ENCODE data around the gene IVD. TPM values are rescaled to one million over a fixed set of nuclear protein-coding genes. Genes with fewer than 3 reads are reported as not detected.

The IVD gene
- polyA plus RNA-seq, 1 donor from 2014 or later, result 28.6 TPM

DNA sequence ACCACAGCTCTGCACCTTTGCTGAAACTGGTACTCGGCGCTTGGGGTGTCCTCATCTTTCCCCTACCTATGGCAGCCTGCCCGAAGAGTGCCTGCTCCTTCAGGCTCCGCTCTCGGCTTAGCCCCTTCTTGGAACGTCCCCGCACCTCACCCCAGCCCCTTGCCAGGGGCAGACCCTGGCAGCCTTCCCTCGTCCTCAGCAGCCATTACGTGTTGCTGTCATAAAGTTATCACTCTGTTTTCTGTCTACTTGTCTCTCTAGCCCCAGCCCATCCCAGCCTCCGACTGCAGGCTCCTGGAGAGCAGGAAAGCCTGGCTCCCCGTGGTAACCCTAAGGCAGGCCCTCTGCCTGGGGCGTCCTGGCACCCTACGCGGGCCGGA lies 30.1 kb downstream of the IVD start:
- Histone ChIP-seq H3K9me2 (ENCODE audit: insufficient read depth, low read length) (no peaks in the 10 kb centered on the region), H2AFZ (ENCODE audit: low read depth, low read length) (no peak overlapping the region), H3K27me3 (ENCODE audit: insufficient read depth, low read depth, low read length) (peaks cover 60% of the 10 kb centered on the region), H3K9ac (ENCODE audit: low read length) (no peak overlapping the region), H3K4me2 (ENCODE audit: low read length) (no peak overlapping the region), H3F3A (ENCODE audit: insufficient read depth, low read length, poor library complexity, severe bottlenecking) (no peaks in the 10 kb centered on the region), H3K4me3 (ENCODE audit: low read length) (peak overlapping the region; percentile 53), H4K20me1 (ENCODE audit: insufficient read depth) (no peaks in the 10 kb centered on the region), H3K36me3 (ENCODE audit: insufficient read depth, low read length) (no peaks in the 10 kb centered on the region), H3K79me2 (replicated peaks; ENCODE audit: insufficient read depth, low read length) (no peaks in the 10 kb centered on the region), H3K9me3 (ENCODE audit: low read length) (no peaks in the 10 kb centered on the region), H3K27ac (ENCODE audit: low read length) (no peak overlapping the region)
- TF ChIP-seq, protein P1, sequence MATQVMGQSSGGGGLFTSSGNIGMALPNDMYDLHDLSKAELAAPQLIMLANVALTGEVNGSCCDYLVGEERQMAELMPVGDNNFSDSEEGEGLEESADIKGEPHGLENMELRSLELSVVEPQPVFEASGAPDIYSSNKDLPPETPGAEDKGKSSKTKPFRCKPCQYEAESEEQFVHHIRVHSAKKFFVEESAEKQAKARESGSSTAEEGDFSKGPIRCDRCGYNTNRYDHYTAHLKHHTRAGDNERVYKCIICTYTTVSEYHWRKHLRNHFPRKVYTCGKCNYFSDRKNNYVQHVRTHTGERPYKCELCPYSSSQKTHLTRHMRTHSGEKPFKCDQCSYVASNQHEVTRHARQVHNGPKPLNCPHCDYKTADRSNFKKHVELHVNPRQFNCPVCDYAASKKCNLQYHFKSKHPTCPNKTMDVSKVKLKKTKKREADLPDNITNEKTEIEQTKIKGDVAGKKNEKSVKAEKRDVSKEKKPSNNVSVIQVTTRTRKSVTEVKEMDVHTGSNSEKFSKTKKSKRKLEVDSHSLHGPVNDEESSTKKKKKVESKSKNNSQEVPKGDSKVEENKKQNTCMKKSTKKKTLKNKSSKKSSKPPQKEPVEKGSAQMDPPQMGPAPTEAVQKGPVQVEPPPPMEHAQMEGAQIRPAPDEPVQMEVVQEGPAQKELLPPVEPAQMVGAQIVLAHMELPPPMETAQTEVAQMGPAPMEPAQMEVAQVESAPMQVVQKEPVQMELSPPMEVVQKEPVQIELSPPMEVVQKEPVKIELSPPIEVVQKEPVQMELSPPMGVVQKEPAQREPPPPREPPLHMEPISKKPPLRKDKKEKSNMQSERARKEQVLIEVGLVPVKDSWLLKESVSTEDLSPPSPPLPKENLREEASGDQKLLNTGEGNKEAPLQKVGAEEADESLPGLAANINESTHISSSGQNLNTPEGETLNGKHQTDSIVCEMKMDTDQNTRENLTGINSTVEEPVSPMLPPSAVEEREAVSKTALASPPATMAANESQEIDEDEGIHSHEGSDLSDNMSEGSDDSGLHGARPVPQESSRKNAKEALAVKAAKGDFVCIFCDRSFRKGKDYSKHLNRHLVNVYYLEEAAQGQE (IDR thresholded peaks at IDR 0.05; ENCODE audit: borderline replicate concordance), result no peak
- TF ChIP-seq, protein P2, sequence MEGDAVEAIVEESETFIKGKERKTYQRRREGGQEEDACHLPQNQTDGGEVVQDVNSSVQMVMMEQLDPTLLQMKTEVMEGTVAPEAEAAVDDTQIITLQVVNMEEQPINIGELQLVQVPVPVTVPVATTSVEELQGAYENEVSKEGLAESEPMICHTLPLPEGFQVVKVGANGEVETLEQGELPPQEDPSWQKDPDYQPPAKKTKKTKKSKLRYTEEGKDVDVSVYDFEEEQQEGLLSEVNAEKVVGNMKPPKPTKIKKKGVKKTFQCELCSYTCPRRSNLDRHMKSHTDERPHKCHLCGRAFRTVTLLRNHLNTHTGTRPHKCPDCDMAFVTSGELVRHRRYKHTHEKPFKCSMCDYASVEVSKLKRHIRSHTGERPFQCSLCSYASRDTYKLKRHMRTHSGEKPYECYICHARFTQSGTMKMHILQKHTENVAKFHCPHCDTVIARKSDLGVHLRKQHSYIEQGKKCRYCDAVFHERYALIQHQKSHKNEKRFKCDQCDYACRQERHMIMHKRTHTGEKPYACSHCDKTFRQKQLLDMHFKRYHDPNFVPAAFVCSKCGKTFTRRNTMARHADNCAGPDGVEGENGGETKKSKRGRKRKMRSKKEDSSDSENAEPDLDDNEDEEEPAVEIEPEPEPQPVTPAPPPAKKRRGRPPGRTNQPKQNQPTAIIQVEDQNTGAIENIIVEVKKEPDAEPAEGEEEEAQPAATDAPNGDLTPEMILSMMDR (IDR thresholded peaks at IDR 0.05; ENCODE audit: poor library complexity, severe bottlenecking), result no peak
- TF ChIP-seq TAF1 (IDR thresholded peaks at IDR 0.05; ENCODE audit: low read depth) (no peak), EZH2 (IDR thresholded peaks at IDR 0.05; ENCODE audit: borderline replicate concordance, insufficient read depth, low read length, poor library complexity, severe bottlenecking) (no peak), MXI1 (conservative IDR thresholded peaks at IDR 0.05; ENCODE audit: poor library complexity, severe bottlenecking) (no peak), RAD21 (conservative IDR thresholded peaks at IDR 0.05) (no peak), SMC3 (conservative IDR thresholded peaks at IDR 0.05; ENCODE audit: poor library complexity) (no peak), EP300 (conservative IDR thresholded peaks at IDR 0.05; ENCODE audit: poor library complexity, severe bottlenecking) (no peak), POLR2AphosphoS5 (IDR thresholded peaks at IDR 0.05) (no peak)

DNA sequence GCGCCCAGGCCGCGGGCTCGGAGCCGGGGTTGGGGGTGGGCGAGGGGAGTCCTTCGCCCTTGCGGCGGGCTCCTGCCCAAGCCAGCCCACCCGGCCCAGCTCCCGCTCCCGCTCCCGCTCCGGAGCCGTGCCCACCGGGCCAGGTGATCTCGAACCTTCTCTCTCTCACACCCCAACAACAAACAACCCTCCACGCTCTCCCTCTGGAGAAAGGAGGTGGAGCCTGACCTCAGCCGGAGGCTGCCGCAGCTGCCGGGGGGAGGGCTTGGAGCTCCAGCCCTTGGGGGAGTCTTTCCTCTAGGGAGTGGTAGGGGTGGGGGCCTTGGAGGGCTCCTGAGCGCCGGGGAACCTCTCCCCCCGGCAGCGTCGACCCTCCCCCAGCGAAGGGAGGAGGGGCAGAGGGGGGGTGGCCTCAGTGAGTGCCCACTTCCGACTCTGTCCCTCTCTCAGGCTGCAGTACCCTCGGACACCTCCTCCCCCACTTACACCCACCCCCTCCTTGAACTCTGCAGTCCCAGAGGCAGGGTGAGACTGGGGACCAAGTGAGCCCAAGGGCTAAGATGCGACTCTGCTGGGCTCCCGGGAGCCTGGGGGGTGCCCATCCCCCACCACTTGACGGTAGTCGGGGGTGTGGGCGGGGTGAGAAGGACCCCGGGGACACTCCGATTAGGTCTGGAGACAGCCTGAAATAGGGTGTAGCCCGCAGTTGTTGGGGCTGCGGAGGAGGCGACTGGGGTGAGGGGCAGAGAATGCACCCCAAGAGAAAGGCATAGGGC lies 30.7 kb downstream of the IVD start:
- Histone ChIP-seq H3K4me3 (ENCODE audit: low read length) (peak overlapping the region; percentile 53), H3F3A (ENCODE audit: insufficient read depth, low read length, poor library complexity, severe bottlenecking) (no peaks in the 10 kb centered on the region), H3K79me2 (replicated peaks; ENCODE audit: insufficient read depth, low read length) (no peaks in the 10 kb centered on the region), H3K9me2 (ENCODE audit: insufficient read depth, low read length) (no peaks in the 10 kb centered on the region), H3K4me2 (ENCODE audit: low read length) (no peak overlapping the region), H3K9me3 (ENCODE audit: low read length) (no peaks in the 10 kb centered on the region), H2AFZ (ENCODE audit: low read depth, low read length) (no peak overlapping the region), H3K36me3 (ENCODE audit: insufficient read depth, low read length) (no peaks in the 10 kb centered on the region), H3K9ac (ENCODE audit: low read length) (no peak overlapping the region), H4K20me1 (ENCODE audit: insufficient read depth) (no peaks in the 10 kb centered on the region), H3K27me3 (ENCODE audit: insufficient read depth, low read depth, low read length) (peaks cover 60% of the 10 kb centered on the region), H3K27ac (ENCODE audit: low read length) (no peak overlapping the region)
- no peak for TF ChIP-seq SMC3 (conservative IDR thresholded peaks at IDR 0.05; ENCODE audit: poor library complexity)
- TF ChIP-seq POLR2AphosphoS5 (IDR thresholded peaks at IDR 0.05), result no peak
- TF ChIP-seq EP300 (conservative IDR thresholded peaks at IDR 0.05; ENCODE audit: poor library complexity, severe bottlenecking), result no peak
- TF ChIP-seq TAF1 (IDR thresholded peaks at IDR 0.05; ENCODE audit: low read depth), result no peak
- TF ChIP-seq, protein P2 (IDR thresholded peaks at IDR 0.05; ENCODE audit: poor library complexity, severe bottlenecking), result no peak
- no peak for TF ChIP-seq EZH2 (IDR thresholded peaks at IDR 0.05; ENCODE audit: borderline replicate concordance, insufficient read depth, low read length, poor library complexity, severe bottlenecking)
- TF ChIP-seq, protein P1 (IDR thresholded peaks at IDR 0.05; ENCODE audit: borderline replicate concordance), result no peak
- no peak for TF ChIP-seq MXI1 (conservative IDR thresholded peaks at IDR 0.05; ENCODE audit: poor library complexity, severe bottlenecking)
- no peak for TF ChIP-seq RAD21 (conservative IDR thresholded peaks at IDR 0.05)

Measured in neural cell (in vitro differentiated cells).